H9 (cell line): ENCODE measurements around the gene TXNRD1. TPM values are rescaled to one million over a fixed set of nuclear protein-coding genes. Genes with fewer than 3 reads are reported as not detected.

Experiments
- DNase-seq: peaks from one replicate; pipeline ENCODE4 v3.0.0-alpha.2; 2017
- H2AFZ ChIP-seq: one replicate; pipeline ENCODE4 v1.6.1; 2013; ENCODE audit warnings: mild to moderate bottlenecking, low read length, control low read depth, moderate library complexity
- H2AK5ac ChIP-seq: 2 replicates; pipeline ENCODE4 v1.6.1; 2013; ENCODE audit warnings: low read length, control low read depth, mixed read lengths; ENCODE audit not compliant: insufficient read length
- H2BK120ac ChIP-seq: one replicate; pipeline ENCODE4 v1.6.1; 2013; ENCODE audit warnings: low read depth, mild to moderate bottlenecking, low read length, control low read depth, inconsistent platforms; ENCODE audit not compliant: poor library complexity, severe bottlenecking
- H2BK12ac ChIP-seq: 2 replicates; pipeline ENCODE4 v1.6.1; 2013; ENCODE audit warnings: low read length, control low read depth, mixed read lengths, low read depth; ENCODE audit not compliant: insufficient read length
- H2BK15ac ChIP-seq: 2 replicates; pipeline ENCODE4 v1.6.1; 2013; ENCODE audit warnings: low read depth, low read length, control low read depth
- H2BK20ac ChIP-seq: one replicate; pipeline ENCODE4 v1.6.1; 2013; ENCODE audit warnings: low read depth, mild to moderate bottlenecking, low read length, control low read depth, inconsistent platforms; ENCODE audit not compliant: poor library complexity, severe bottlenecking
- H2BK5ac ChIP-seq: 2 replicates; pipeline ENCODE4 v1.6.1; 2013; ENCODE audit warnings: low read length, control low read depth, mixed read lengths; ENCODE audit not compliant: insufficient read length
- H3K14ac ChIP-seq: 2 replicates; pipeline ENCODE4 v1.6.1; 2013; ENCODE audit warnings: low read length, control low read depth; ENCODE audit not compliant: insufficient read depth
- H3K18ac ChIP-seq: 2 replicates; pipeline ENCODE4 v1.6.1; 2013; ENCODE audit warnings: low read depth, mild to moderate bottlenecking, mixed read lengths, low read length, control low read depth; ENCODE audit not compliant: insufficient read length
- H3K23ac ChIP-seq: 2 replicates; pipeline ENCODE4 v1.6.1; 2013; ENCODE audit warnings: low read length, control low read depth, mixed read lengths, low read depth; ENCODE audit not compliant: insufficient read length
- H3K23me2 ChIP-seq: 2 replicates; pipeline ENCODE4 v1.6.1; 2013; ENCODE audit warnings: low read depth, mild to moderate bottlenecking, mixed read lengths, low read length, control low read depth; ENCODE audit not compliant: insufficient read length, poor library complexity, severe bottlenecking
- H3K27ac ChIP-seq: 2 replicates; pipeline ENCODE4 v1.5.1; 2013; ENCODE audit warnings: low read length, control low read depth, mixed read lengths, low read depth; ENCODE audit not compliant: insufficient read length
- H3K27me3 ChIP-seq: 2 replicates; pipeline ENCODE4 v1.6.1; 2013; ENCODE audit warnings: low read length, control low read depth, inconsistent platforms; ENCODE audit not compliant: insufficient read depth
- H3K4ac ChIP-seq: 2 replicates; pipeline ENCODE4 v1.6.1; 2013; ENCODE audit warnings: low read depth, mild to moderate bottlenecking, control low read depth, inconsistent platforms, low read length, moderate library complexity
- H3K4me1 ChIP-seq: 2 replicates; pipeline ENCODE4 v1.6.1; 2013; ENCODE audit warnings: low read length, control low read depth, inconsistent platforms; ENCODE audit not compliant: insufficient read depth
- H3K4me2 ChIP-seq: 2 replicates; pipeline ENCODE4 v1.6.1; 2013; ENCODE audit warnings: low read length, control low read depth, mixed read lengths; ENCODE audit not compliant: insufficient read length, insufficient read depth
- H3K56ac ChIP-seq: 2 replicates; pipeline ENCODE4 v1.6.1; 2013; ENCODE audit warnings: low read depth, mild to moderate bottlenecking, mixed read lengths, low read length, control low read depth; ENCODE audit not compliant: insufficient read length
- H3K79me1 ChIP-seq: 2 replicates; pipeline ENCODE4 v1.6.1; 2013; ENCODE audit warnings: low read depth, mild to moderate bottlenecking, moderate library complexity, low read length, control low read depth, inconsistent platforms; ENCODE audit not compliant: insufficient read depth, poor library complexity, severe bottlenecking
- H3K79me2 ChIP-seq: 2 replicates; pipeline ENCODE4 v1.6.1; 2013; ENCODE audit warnings: low read length, control low read depth, inconsistent platforms; ENCODE audit not compliant: insufficient read depth
- H3K9ac ChIP-seq: 2 replicates; pipeline ENCODE4 v1.6.1; 2013; ENCODE audit warnings: low read length, control low read depth, mixed read lengths; ENCODE audit not compliant: insufficient read length; ENCODE audit errors: extremely low read depth
- H3K9me3 ChIP-seq: one replicate; pipeline ENCODE4 v1.6.1; 2013; ENCODE audit warnings: low read depth, low read length, inconsistent platforms; ENCODE audit not compliant: control insufficient read depth
- H3T11ph ChIP-seq: one replicate; pipeline ENCODE4 v1.6.1; 2013; ENCODE audit warnings: mild to moderate bottlenecking, low read length, control low read depth, inconsistent platforms
- H4K20me1 ChIP-seq: one replicate; pipeline ENCODE4 v1.6.1; 2013; ENCODE audit not compliant: control insufficient read depth, insufficient read length, insufficient read depth
- H4K5ac ChIP-seq: 2 replicates; pipeline ENCODE4 v1.6.1; 2013; ENCODE audit warnings: low read depth, mild to moderate bottlenecking, mixed read lengths, low read length, control low read depth; ENCODE audit not compliant: insufficient read length
- H4K8ac ChIP-seq: replicated peaks from 2 replicates; pipeline ENCODE4 v1.6.1; 2013; ENCODE audit warnings: low read length, control low read depth, mixed read lengths, low read depth; ENCODE audit not compliant: insufficient read length
- H4K91ac ChIP-seq: 2 replicates; pipeline ENCODE4 v1.6.1; 2013; ENCODE audit warnings: low read depth, mild to moderate bottlenecking, moderate library complexity, mixed read lengths, low read length, control low read depth; ENCODE audit not compliant: insufficient read length
- H3K27ac Mint-ChIP-seq, 3 experiments: 2 replicates in 2 of 3; 3 replicates in 1 of 3; pipeline ENCODE4 v1.8.0; 2020 to 2021; ENCODE audit warnings: mixed read lengths in 3 of 3, mild to moderate bottlenecking in 1 of 3, moderate library complexity in 1 of 3
- H3K27me3 Mint-ChIP-seq: 2 replicates; pipeline ENCODE4 v1.8.0; 2021; ENCODE audit warnings: low read depth, mild to moderate bottlenecking, moderate library complexity, mixed read lengths
- H3K36me3 Mint-ChIP-seq, 3 experiments: 2 replicates in 2 of 3; 3 replicates in 1 of 3; pipeline ENCODE4 v1.8.0; 2020 to 2021; ENCODE audit warnings: low read depth in 3 of 3, mixed read lengths in 3 of 3; ENCODE audit not compliant: insufficient read depth in 1 of 3
- H3K4me1 Mint-ChIP-seq, 2 experiments: 2 replicates each; pipeline ENCODE4 v1.8.0; 2020; ENCODE audit warnings: mixed read lengths in 2 of 2
- H3K4me3 Mint-ChIP-seq, 2 experiments: 2 replicates in 1 of 2; 3 replicates in 1 of 2; pipeline ENCODE4 v1.8.0; 2020 to 2021; ENCODE audit warnings: mild to moderate bottlenecking in 2 of 2, mixed read lengths in 2 of 2, moderate library complexity in 1 of 2
- H3K9me3 Mint-ChIP-seq, 2 experiments: 2 replicates in 1 of 2; 3 replicates in 1 of 2; pipeline ENCODE4 v1.8.0; 2020; ENCODE audit warnings: mild to moderate bottlenecking in 2 of 2, mixed read lengths in 2 of 2, moderate library complexity in 1 of 2
- CTCF ChIP-seq: fragments of 200-600 bp; sonication (generic); conservative IDR thresholded peaks from 3 replicates; pipeline ENCODE4 v1.8.0; 2021; ENCODE audit warnings: antibody characterized with exemption, mild to moderate bottlenecking
- WGBS: extraction: QIAGEN DNeasy Blood & Tissue Kit; methylation state at CpG from one replicate; pipeline ENCODE4 v1.1.7; 2013; ENCODE audit warnings: missing lambda C conversion rate, low lambda C conversion rate, mixed read lengths; ENCODE audit not compliant: insufficient read length; ENCODE audit errors: extremely low coverage; 5-methylcytosine and 5-hydroxymethylcytosine counted together
- total RNA-seq: library from RNA; stranded (reverse); gene quantifications from 2 replicates; pipeline ENCODE4 v1.2.1, GENCODE V29; 2021

Gene TXNRD1
- total RNA-seq, 1 experiment from 2014 or later: 100 TPM

- WGBS: no CpG with 5 or more reads among the region's 1 CpG
- Histone ChIP-seq H3K27ac (no peak overlapping the region), H2BK15ac (no peak overlapping the region), H4K8ac (no peak overlapping the region), H3K56ac (no peak overlapping the region), H3K23me2 (no peaks in the 10 kb centered on the region), H4K20me1 (no peaks in the 10 kb centered on the region), H3K18ac (no peak overlapping the region), H3K27me3 (no peaks in the 10 kb centered on the region), H4K91ac (no peak overlapping the region), H3K79me1 (no peaks in the 10 kb centered on the region), H3K9me3 (no peaks in the 10 kb centered on the region), H3K9ac (no peak overlapping the region), H4K5ac (no peak overlapping the region), H3T11ph (no peak overlapping the region), H3K4me2 (no peak overlapping the region), H2BK5ac (no peak overlapping the region), H2AK5ac (no peak overlapping the region), H2BK120ac (no peak overlapping the region), H2BK12ac (no peak overlapping the region), H3K4me1 (no peaks in the 10 kb centered on the region), H3K23ac (no peak overlapping the region), H3K4ac (no peak overlapping the region), H2BK20ac (no peak overlapping the region), H3K79me2 (no peaks in the 10 kb centered on the region), H2AFZ (no peak overlapping the region), H3K14ac (no peak overlapping the region)
- TF ChIP-seq CTCF: no peak
- no peak overlapping the region for H3K4me3 Mint-ChIP-seq
- no peak overlapping the region for H3K27ac Mint-ChIP-seq
- H3K36me3 Mint-ChIP-seq: no peaks in the 10 kb centered on the region
- H3K4me1 Mint-ChIP-seq: peaks cover 4% of the 10 kb centered on the region in 2 experiments; a peak in 2 of 4 replicates
- no peaks in the 10 kb centered on the region for H3K9me3 Mint-ChIP-seq
- DNase-seq: no peak
- peaks cover 10% of the 10 kb centered on the region for H3K27me3 Mint-ChIP-seq
Observed at GRCh38 chr12:104222976-104223375, 7.4 kb downstream of the TXNRD1 start.
